SW 1271 (cell line): ENCODE data around the gene NBPF10.
"Not testable (repeated sequence)": the region's sequence is repeated elsewhere in the genome, so short reads cannot be mapped to it uniquely, and the experiment has no call there.

Experiments used
- DNase-seq, 2 experiments: peaks; one replicate each; lab custom pipeline; 2025; lab: John Stamatoyannopoulos, UW

NBPF10 gene

GRCh38 chr1:146144465-146144864 lies at the start of gene NBPF10:
NBPF10 (minus strand) TSS chr1:146144804; CDS start chr1:146144769, 35 bp downstream.
- DNase-seq = not testable (repeated sequence)

GRCh38 chr1:146174531-146174930 lies 29.9 kb upstream of the NBPF10 start:
- DNase-seq = not testable (repeated sequence)

GRCh38 chr1:146167740-146168139 lies 23.1 kb upstream of the NBPF10 start:
- not testable (repeated sequence) for DNase-seq

- not testable (repeated sequence) for DNase-seq
These were observed 22.7 kb upstream of the NBPF10 start for GRCh38 chr1:146167273-146167672.
